ENCODE results near the gene FLYWCH1. TPM values are rescaled to one million over a fixed set of nuclear protein-coding genes. Genes with fewer than 3 reads are reported as not detected.

The FLYWCH1 gene
- total and polyA plus RNA-seq, 10 of the 15 experiments (the other 5 are each of a cell fraction or from before 2014, with no cell fraction given): 0.47 to 33.8 (median 11.2) TPM

DNA sequence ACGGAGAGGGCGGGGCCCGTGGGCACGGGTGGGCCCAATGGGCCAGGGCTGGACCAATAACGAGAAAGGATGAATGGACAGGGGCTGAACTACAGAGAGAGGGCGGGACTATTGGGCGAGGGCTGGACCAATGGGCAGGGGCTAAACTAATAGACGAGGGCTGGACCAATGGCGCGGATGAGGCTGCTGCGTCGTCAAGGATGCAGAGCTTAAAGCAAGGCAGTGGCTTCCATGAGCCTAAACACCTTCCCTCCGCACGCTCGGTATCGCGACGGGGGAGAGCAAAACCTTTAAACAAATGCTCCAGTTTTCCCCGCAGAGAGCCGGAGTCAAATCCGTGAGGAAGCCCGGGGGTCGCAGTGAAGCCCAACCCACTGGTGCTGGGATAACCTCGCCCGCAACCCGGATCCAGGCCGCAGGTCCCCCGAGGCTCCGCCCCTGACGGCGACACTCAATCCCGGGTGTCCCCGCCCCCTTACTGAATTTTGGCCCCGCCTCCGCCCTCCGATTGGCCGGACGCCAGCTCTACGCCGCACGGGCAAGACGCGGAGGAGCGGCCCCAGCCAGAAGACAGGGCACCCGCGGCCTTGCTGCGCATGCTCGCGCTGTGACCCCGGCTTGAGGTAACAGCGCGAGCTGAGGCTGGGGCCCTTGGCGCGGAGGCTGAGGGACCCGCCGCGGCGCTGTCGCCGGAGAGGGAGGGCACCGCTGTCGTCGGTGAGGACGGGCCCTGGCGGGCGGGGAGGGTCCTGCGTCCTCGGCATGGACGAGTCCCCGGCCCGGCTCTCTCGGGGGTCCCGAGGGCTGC, 28.9 kb upstream of the FLYWCH1 start, which contains the start of gene FLYWCH2 (continued):
- TF ChIP-seq ZNF687 (IDR thresholded peaks at IDR 0.05) (peak; percentile 75; the same call in 1 of the 2 replicates), NBN (IDR thresholded peaks at IDR 0.05) (peak; percentile 83), JUND (IDR thresholded peaks at IDR 0.05; ENCODE audit: low read depth, low read length) (no peak), TCF12 (IDR thresholded peaks at IDR 0.05; ENCODE audit: low read depth, low read length) (no peak), SMAD1 (IDR thresholded peaks at IDR 0.05; ENCODE audit: low read depth, partially characterized antibody) (no peak), SRF (IDR thresholded peaks at IDR 0.05; ENCODE audit: low read depth in 2 of 2, low read length in 2 of 2) (no peak), MTA3 (IDR thresholded peaks at IDR 0.05; ENCODE audit: borderline replicate concordance, low read length) (no peak), NR2C2 (IDR thresholded peaks at IDR 0.05; ENCODE audit: borderline replicate concordance, control insufficient read depth, insufficient read length, low read depth) (no peak), NRF1 (conservative IDR thresholded peaks at IDR 0.05; ENCODE audit: low read depth, low read length) (peak; percentile 88), EP300 (IDR thresholded peaks at IDR 0.05; ENCODE audit: borderline replicate concordance in 1 of 2, control insufficient read depth in 1 of 2, low read depth in 2 of 2, low read length in 2 of 2) (no peak), GATAD2B (conservative IDR thresholded peaks at IDR 0.05; ENCODE audit: low read depth) (0 out of 2 replicates have a peak, but pooled peaks have one; percentile 57), E4F1 (IDR thresholded peaks at IDR 0.05; ENCODE audit: borderline replicate concordance, partially characterized antibody) (no peak), CEBPB (IDR thresholded peaks at IDR 0.05; ENCODE audit: borderline replicate concordance in 1 of 2, low read depth in 2 of 2, low read length in 2 of 2) (no peak), FOXK2 (IDR thresholded peaks at IDR 0.05) (no peak), SMARCA5 (IDR thresholded peaks at IDR 0.05) (peak; percentile 21)
- TF ChIP-seq, protein P1, sequence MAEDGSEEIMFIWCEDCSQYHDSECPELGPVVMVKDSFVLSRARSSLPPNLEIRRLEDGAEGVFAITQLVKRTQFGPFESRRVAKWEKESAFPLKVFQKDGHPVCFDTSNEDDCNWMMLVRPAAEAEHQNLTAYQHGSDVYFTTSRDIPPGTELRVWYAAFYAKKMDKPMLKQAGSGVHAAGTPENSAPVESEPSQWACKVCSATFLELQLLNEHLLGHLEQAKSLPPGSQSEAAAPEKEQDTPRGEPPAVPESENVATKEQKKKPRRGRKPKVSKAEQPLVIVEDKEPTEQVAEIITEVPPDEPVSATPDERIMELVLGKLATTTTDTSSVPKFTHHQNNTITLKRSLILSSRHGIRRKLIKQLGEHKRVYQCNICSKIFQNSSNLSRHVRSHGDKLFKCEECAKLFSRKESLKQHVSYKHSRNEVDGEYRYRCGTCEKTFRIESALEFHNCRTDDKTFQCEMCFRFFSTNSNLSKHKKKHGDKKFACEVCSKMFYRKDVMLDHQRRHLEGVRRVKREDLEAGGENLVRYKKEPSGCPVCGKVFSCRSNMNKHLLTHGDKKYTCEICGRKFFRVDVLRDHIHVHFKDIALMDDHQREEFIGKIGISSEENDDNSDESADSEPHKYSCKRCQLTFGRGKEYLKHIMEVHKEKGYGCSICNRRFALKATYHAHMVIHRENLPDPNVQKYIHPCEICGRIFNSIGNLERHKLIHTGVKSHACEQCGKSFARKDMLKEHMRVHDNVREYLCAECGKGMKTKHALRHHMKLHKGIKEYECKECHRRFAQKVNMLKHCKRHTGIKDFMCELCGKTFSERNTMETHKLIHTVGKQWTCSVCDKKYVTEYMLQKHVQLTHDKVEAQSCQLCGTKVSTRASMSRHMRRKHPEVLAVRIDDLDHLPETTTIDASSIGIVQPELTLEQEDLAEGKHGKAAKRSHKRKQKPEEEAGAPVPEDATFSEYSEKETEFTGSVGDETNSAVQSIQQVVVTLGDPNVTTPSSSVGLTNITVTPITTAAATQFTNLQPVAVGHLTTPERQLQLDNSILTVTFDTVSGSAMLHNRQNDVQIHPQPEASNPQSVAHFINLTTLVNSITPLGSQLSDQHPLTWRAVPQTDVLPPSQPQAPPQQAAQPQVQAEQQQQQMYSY (CRISPR knock-in tag; IDR thresholded peaks at IDR 0.05): no peak
- TF ChIP-seq, protein P2, sequence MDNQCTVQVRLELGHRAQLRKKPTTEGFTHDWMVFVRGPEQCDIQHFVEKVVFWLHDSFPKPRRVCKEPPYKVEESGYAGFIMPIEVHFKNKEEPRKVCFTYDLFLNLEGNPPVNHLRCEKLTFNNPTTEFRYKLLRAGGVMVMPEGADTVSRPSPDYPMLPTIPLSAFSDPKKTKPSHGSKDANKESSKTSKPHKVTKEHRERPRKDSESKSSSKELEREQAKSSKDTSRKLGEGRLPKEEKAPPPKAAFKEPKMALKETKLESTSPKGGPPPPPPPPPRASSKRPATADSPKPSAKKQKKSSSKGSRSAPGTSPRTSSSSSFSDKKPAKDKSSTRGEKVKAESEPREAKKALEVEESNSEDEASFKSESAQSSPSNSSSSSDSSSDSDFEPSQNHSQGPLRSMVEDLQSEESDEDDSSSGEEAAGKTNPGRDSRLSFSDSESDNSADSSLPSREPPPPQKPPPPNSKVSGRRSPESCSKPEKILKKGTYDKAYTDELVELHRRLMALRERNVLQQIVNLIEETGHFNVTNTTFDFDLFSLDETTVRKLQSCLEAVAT (IDR thresholded peaks at IDR 0.05): no peak
